ENCODE measurements around the gene IQSEC1.

Gene IQSEC1

GRCh38 chr3:13066834-13067233, 6.4 kb downstream of the IQSEC1 start:
- no peak for DNase-seq

GRCh38 chr3:13066236-13066635, 7.0 kb downstream of the IQSEC1 start:
- no peak for DNase-seq

GRCh38 chr3:13065727-13066126, 7.5 kb downstream of the IQSEC1 start:
- DNase-seq: no peak

GRCh38 chr3:13064964-13065363, 8.3 kb downstream of the IQSEC1 start:
- no peak for DNase-seq

- no peak for DNase-seq
Measured at GRCh38 chr3:13064159-13064868, 8.9 kb downstream of the IQSEC1 start.

- DNase-seq: no peak
Measured at GRCh38 chr3:13063225-13063624, 10.0 kb downstream of the IQSEC1 start.

- DNase-seq: no peak
Measured at GRCh38 chr3:13062647-13063046, 10.6 kb downstream of the IQSEC1 start.

- no peak for DNase-seq
Measured at GRCh38 chr3:13060341-13060910, 12.8 kb downstream of the IQSEC1 start.

- DNase-seq: no peak
Measured at GRCh38 chr3:13058346-13059120, 14.7 kb downstream of the IQSEC1 start.

- no peak for DNase-seq
Measured at GRCh38 chr3:13057282-13058040, 15.8 kb downstream of the IQSEC1 start.

GRCh38 chr3:13055634-13056033, 17.6 kb downstream of the IQSEC1 start:
- no peak for DNase-seq

GRCh38 chr3:13054341-13055285, 18.6 kb downstream of the IQSEC1 start:
- DNase-seq: no peak

- no peak for DNase-seq
Measured at GRCh38 chr3:13053893-13054292, 19.3 kb downstream of the IQSEC1 start.

GRCh38 chr3:13053420-13053819, 19.8 kb downstream of the IQSEC1 start:
- no peak for DNase-seq

- DNase-seq: no peak
Measured at GRCh38 chr3:13052191-13052820, 20.9 kb downstream of the IQSEC1 start.

GRCh38 chr3:13051581-13051980, 21.6 kb downstream of the IQSEC1 start:
- DNase-seq: no peak

- DNase-seq: no peak
Measured at GRCh38 chr3:13051066-13051465, 22.2 kb downstream of the IQSEC1 start.

- no peak for DNase-seq
Measured at GRCh38 chr3:13050446-13050845, 22.8 kb downstream of the IQSEC1 start.

GRCh38 chr3:13049400-13049799, 23.8 kb downstream of the IQSEC1 start:
- no peak for DNase-seq

GRCh38 chr3:13047296-13048165, 25.7 kb downstream of the IQSEC1 start:
- DNase-seq: peak; percentile 31

Measured in hematopoietic multipotent progenitor cell treated with erythropoietin and hydrocortisone succinate and interleukin-3 and kit ligand, for 6 days (in vitro differentiated cells).